HEK293 (cell line): Measurements from ENCODE around the gene PLCB3.
A peak's percentile ranks its signal among the peaks of the same experiment; 100 is the strongest.

Source experiments
- CTCF ChIA-PET: fragments of 350-600 bp; formaldehyde crosslinking; extraction: SDS; loops from one replicate; lab custom pipeline; 2021; ENCODE audit warnings: antibody characterized with exemption; lab: Yijun Ruan, JAX
- POLR2A ChIA-PET: fragments of 300-600 bp; formaldehyde crosslinking; extraction: SDS; loops from one replicate; lab custom pipeline; 2020; ENCODE audit warnings: antibody characterized with exemption, inconsistent platforms; lab: Yijun Ruan, JAX
- H3K27ac ChIP-seq: fragments of 200-500 bp; sonication (Bioruptor generic); 2 replicates; pipeline ENCODE4 v1.5.1; 2014; ENCODE audit warnings: low read depth, low read length, control low read depth, inconsistent platforms; ENCODE audit errors: extremely low read depth
- H3K36me3 ChIP-seq, 2 experiments: fragments of 200-500 bp in 1 of 2; sonication (Bioruptor generic) in 1 of 2; 1 replicate in 1 of 2; 2 replicates in 1 of 2; pipeline ENCODE4 v1.5.1; 2014 to 2017; ENCODE audit warnings: inconsistent platforms in 2 of 2, low read length in 2 of 2; ENCODE audit not compliant: control insufficient read depth in 2 of 2, insufficient read depth in 1 of 2
- H3K4me1 ChIP-seq: fragments of 200-500 bp; sonication (Bioruptor generic); 2 replicates; pipeline ENCODE4 v1.5.1; 2014; ENCODE audit warnings: mild to moderate bottlenecking, low read length, inconsistent platforms; ENCODE audit not compliant: control insufficient read depth, insufficient read depth
- H3K4me3 ChIP-seq: 2 replicates; pipeline ENCODE4 v1.5.1; 2011; ENCODE audit warnings: low read depth, mild to moderate bottlenecking, control low read depth, low read length, moderate library complexity
- H3K9me3 ChIP-seq: fragments of 200-500 bp; sonication (Bioruptor generic); 2 replicates; pipeline ENCODE4 v1.5.1; 2014; ENCODE audit warnings: low read depth, low read length, inconsistent platforms; ENCODE audit not compliant: control insufficient read depth, insufficient read depth
- HOXA7 ChIP-seq: sonication (generic); formaldehyde crosslinking; IDR thresholded peaks from 2 replicates; pipeline ENCODE4 v1.8.1; 2022; ENCODE audit warnings: missing genetic modification reagents, borderline replicate concordance
- IKZF3 ChIP-seq: fragments of 450-650 bp; IDR thresholded peaks from 2 replicates; pipeline ENCODE4 v1.5.0; 2018; ENCODE audit warnings: missing biosample characterization, mild to moderate bottlenecking, missing genetic modification characterization, moderate library complexity
- PATZ1 ChIP-seq: fragments of 450-650 bp; formaldehyde crosslinking; IDR thresholded peaks from 2 replicates; pipeline ENCODE4 v1.5.1; 2016; ENCODE audit warnings: missing biosample characterization, missing genetic modification characterization
- RBAK ChIP-seq: fragments of 450-650 bp; formaldehyde crosslinking; IDR thresholded peaks from 2 replicates; pipeline ENCODE4 v1.5.1; 2016; ENCODE audit warnings: missing biosample characterization, missing genetic modification characterization
- TSHZ1 ChIP-seq: fragments of 450-650 bp; formaldehyde crosslinking; IDR thresholded peaks from 2 replicates; pipeline ENCODE4 v1.5.1; 2016; ENCODE audit warnings: missing biosample characterization, missing genetic modification characterization, borderline replicate concordance
- ZBTB17 ChIP-seq: fragments of 450-650 bp; formaldehyde crosslinking; IDR thresholded peaks from 2 replicates; pipeline ENCODE4 v1.5.1; 2016; ENCODE audit warnings: missing biosample characterization, missing genetic modification characterization
- ZBTB26 ChIP-seq: fragments of 450-650 bp; formaldehyde crosslinking; optimal IDR thresholded peaks from 2 replicates; pipeline ENCODE3; 2016; ENCODE audit warnings: missing biosample characterization, mild to moderate bottlenecking, missing genetic modification characterization
- ZBTB6 ChIP-seq: fragments of 450-650 bp; formaldehyde crosslinking; IDR thresholded peaks from 2 replicates; pipeline ENCODE4 v1.5.1; 2017; ENCODE audit warnings: missing biosample characterization, missing genetic modification characterization
- ZFHX2 ChIP-seq: fragments of 450-650 bp; formaldehyde crosslinking; conservative IDR thresholded peaks from 2 replicates; pipeline ENCODE4 v1.5.1; 2016; ENCODE audit warnings: missing biosample characterization, missing genetic modification characterization
- ZNF155 ChIP-seq: fragments of 450-650 bp; formaldehyde crosslinking; IDR thresholded peaks from 2 replicates; pipeline ENCODE4 v1.5.1; 2016; ENCODE audit warnings: missing biosample characterization, missing genetic modification characterization
- ZNF221 ChIP-seq: fragments of 450-650 bp; formaldehyde crosslinking; IDR thresholded peaks from 2 replicates; pipeline ENCODE4 v1.5.1; 2017; ENCODE audit warnings: missing biosample characterization, missing genetic modification characterization, borderline replicate concordance
- ZNF26 ChIP-seq: fragments of 450-650 bp; formaldehyde crosslinking; IDR thresholded peaks from 2 replicates; pipeline ENCODE4 v1.5.1; 2016; ENCODE audit warnings: missing biosample characterization, missing genetic modification characterization
- ZNF350 ChIP-seq: fragments of 450-650 bp; formaldehyde crosslinking; IDR thresholded peaks from 2 replicates; pipeline ENCODE4 v1.5.0; 2017; ENCODE audit warnings: missing biosample characterization, mild to moderate bottlenecking, missing genetic modification characterization
- ZNF37A ChIP-seq: fragments of 450-650 bp; IDR thresholded peaks from 2 replicates; pipeline ENCODE4 v1.5.1; 2018; ENCODE audit warnings: missing biosample characterization, missing genetic modification characterization
- ZNF561 ChIP-seq: fragments of 450-650 bp; IDR thresholded peaks from 2 replicates; pipeline ENCODE4 v1.5.1; 2018; ENCODE audit warnings: missing biosample characterization, missing genetic modification characterization, borderline replicate concordance
- ZNF600 ChIP-seq: fragments of 450-650 bp; formaldehyde crosslinking; IDR thresholded peaks from 2 replicates; pipeline ENCODE4 v1.5.1; 2016; ENCODE audit warnings: missing biosample characterization, missing genetic modification characterization
- ZNF654 ChIP-seq: fragments of 450-650 bp; formaldehyde crosslinking; IDR thresholded peaks from 2 replicates; pipeline ENCODE4 v1.5.1; 2016; ENCODE audit warnings: low read depth, missing biosample characterization, missing genetic modification characterization
- ZNF677 ChIP-seq: fragments of 450-650 bp; IDR thresholded peaks from 2 replicates; pipeline ENCODE4 v1.5.0; 2018; ENCODE audit warnings: missing biosample characterization, mild to moderate bottlenecking, missing genetic modification characterization, moderate library complexity
- ZNF747 ChIP-seq: fragments of 450-650 bp; formaldehyde crosslinking; IDR thresholded peaks from 2 replicates; pipeline ENCODE4 v1.5.1; 2016; ENCODE audit warnings: missing biosample characterization, missing genetic modification characterization
- ZNF837 ChIP-seq: fragments of 450-650 bp; formaldehyde crosslinking; IDR thresholded peaks from 2 replicates; pipeline ENCODE4 v1.5.1; 2016; ENCODE audit warnings: missing biosample characterization, missing genetic modification characterization

Gene PLCB3

GRCh38 chr11:64250415-64251015, 815 bp upstream of the PLCB3 start (continued):
- TF ChIP-seq PATZ1 (tag by site-specific recombination) (peak; percentile 59), ZNF600 (no peak), ZNF155 (tag by site-specific recombination) (no peak), ZNF37A (tag by site-specific recombination) (no peak)

- peaks cover 10% of the 10 kb centered on the region for H3K4me1 ChIP-seq
- TF ChIP-seq ZBTB26 (tag by site-specific recombination) (peak; percentile 10), ZNF26 (tag by site-specific recombination) (no peak)
- POLR2A ChIA-PET = interaction anchor here (1.2 to 4.2 kb wide), 6 partner anchors 9 to 25 kb away, joined by 4 to 52 read pairs (median 6); partner anchors contain the start of genes FKBP2 and NUDT22
Observed at GRCh38 chr11:64251753-64252002, 348 bp downstream of the PLCB3 start.

GRCh38 chr11:64252003-64252872, 908 bp downstream of the PLCB3 start:
- ChIA-PET CTCF (interaction anchor here (0.6 to 3.6 kb wide), 18 partner anchors 12 to 679 kb away, joined by 3 to 48 read pairs (median 4); partner anchors contain the start of genes BAD and CATSPERZ), POLR2A (interaction anchor here (0.5 to 4.2 kb wide), 11 partner anchors 8 to 1553 kb away, joined by 3 to 52 read pairs (median 4); partner anchors contain the start of genes ESRRA, FKBP2 and NUDT22)
- peaks cover 10% of the 10 kb centered on the region for H3K4me1 ChIP-seq
- H3K36me3 ChIP-seq = peaks cover 0 to 27% of the 10 kb centered on the region in 2 experiments; a peak in 2 of 3 replicates
- peak overlapping the region; percentile 48 for H3K4me3 ChIP-seq
- peak overlapping the region; percentile 3; the same call in 1 of the 2 replicates for H3K27ac ChIP-seq
- H3K9me3 ChIP-seq = no peaks in the 10 kb centered on the region
- no peak for TF ChIP-seq ZNF747
- no peak for TF ChIP-seq ZNF677 (tag by site-specific recombination)
- TF ChIP-seq ZFHX2 = no peak; the same call in 1 of the 2 replicates
- TF ChIP-seq ZBTB17 (tag by site-specific recombination) = peak; percentile 66
- TF ChIP-seq IKZF3 (tag by site-specific recombination) = peak; percentile 79; the same call in 1 of the 2 replicates
- no peak for TF ChIP-seq RBAK (tag by site-specific recombination)
- TF ChIP-seq ZNF561 = no peak
- no peak for TF ChIP-seq ZNF155 (tag by site-specific recombination)
- TF ChIP-seq HOXA7 (CRISPR knock-in tag) = no peak
- no peak for TF ChIP-seq ZNF837 (tag by site-specific recombination)
- TF ChIP-seq TSHZ1 = no peak
- TF ChIP-seq ZNF654 = no peak
- TF ChIP-seq ZBTB6 (tag by site-specific recombination) = no peak
- no peak for TF ChIP-seq ZNF350 (tag by site-specific recombination)
- TF ChIP-seq ZNF221 (tag by site-specific recombination) = no peak

More at GRCh38 chr11:64251753-64252002, 348 bp downstream of the PLCB3 start:
- Histone ChIP-seq H3K27ac (peak overlapping the region; percentile 3; the same call in 1 of the 2 replicates), H3K9me3 (no peaks in the 10 kb centered on the region), H3K36me3 (peaks cover 0 to 27% of the 10 kb centered on the region in 2 experiments; a peak in 1 of 3 replicates), H3K4me3 (peak overlapping the region; percentile 48)
- CTCF ChIA-PET = interaction anchor here (0.6 to 3.6 kb wide), 17 partner anchors 9 to 485 kb away, joined by 3 to 48 read pairs (median 4); partner anchors contain the start of genes BAD and CATSPERZ
